ENCODE results near the gene SGTA. TPM values are rescaled to one million over a fixed set of nuclear protein-coding genes. Genes with fewer than 3 reads are reported as not detected.

The SGTA gene
- total and polyA plus RNA-seq, 2 of the 13 experiments (the other 11 are each of a cell fraction or from before 2014, with no cell fraction given) = 43.9 to 47.4 TPM

DNA sequence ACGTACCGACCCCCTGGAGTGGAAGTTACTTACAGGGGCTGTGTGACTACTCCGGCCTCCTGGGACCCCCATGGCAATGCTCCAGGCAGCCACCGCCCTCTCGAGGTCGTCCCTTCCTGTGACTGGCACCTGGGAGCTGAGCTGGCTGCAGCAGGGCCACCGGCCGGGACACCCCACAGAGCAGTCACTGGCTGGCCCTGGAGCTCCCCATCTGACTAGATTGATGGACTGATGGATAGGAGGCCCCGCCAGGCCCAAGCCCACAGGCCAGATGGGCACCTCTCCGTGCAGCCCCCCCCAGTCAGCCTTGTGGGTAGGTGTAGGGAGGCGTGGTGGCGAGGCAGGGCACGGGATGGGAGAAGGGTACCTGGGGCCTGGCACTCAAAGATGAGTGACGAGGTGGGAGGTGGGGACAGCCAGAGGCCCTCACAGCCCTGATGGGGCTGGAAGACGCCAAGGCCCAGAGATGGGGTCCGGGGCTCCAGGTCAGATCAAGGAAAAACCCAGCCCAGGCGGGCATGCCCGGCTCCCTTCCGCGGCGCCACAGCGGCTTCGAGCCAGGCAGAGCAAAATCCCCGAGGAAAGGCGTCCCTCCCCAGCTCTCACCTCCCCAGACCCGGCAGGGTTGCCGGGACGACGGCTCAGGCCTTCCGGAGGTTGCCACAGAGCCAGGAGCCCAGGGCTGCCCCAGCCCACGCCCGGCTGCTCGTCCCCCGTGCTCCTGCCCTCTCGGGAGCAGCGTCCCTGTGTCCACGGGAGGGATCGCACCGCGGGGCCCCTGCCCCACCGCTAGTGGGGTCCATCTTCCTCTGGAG is 51.7 kb downstream of the SGTA start:
- Histone ChIP-seq H4K20me1 (ENCODE audit: insufficient read depth, low read length) (no peaks in the 10 kb centered on the region), H3K4me3 (replicated peaks in 1 of 3; ENCODE audit: insufficient read depth in 1 of 3, low read depth in 2 of 3, low read length in 3 of 3) (no peak overlapping the region), H3K4me1 (ENCODE audit: insufficient read depth, low read length) (peaks cover 7% of the 10 kb centered on the region; the same call in 1 of the 2 replicates), H3K27ac (ENCODE audit: extremely low read length, insufficient read depth, low read length) (no peak overlapping the region), H3K79me2 (ENCODE audit: insufficient read depth, low read length) (no peaks in the 10 kb centered on the region), H2AFZ (ENCODE audit: low read length) (no peak overlapping the region), H3K27me3 (ENCODE audit: control insufficient read depth in 1 of 2, insufficient read depth in 2 of 2, low read length in 2 of 2) (peaks cover 6 to 21% of the 10 kb centered on the region in 2 experiments; a peak in 4 of 5 replicates), H3K9ac (ENCODE audit: insufficient read depth, low read depth, low read length) (no peak overlapping the region), H3K36me3 (replicated peaks in 1 of 2; ENCODE audit: control insufficient read depth in 1 of 2, insufficient read depth in 2 of 2, low read length in 2 of 2) (peaks cover 3 to 22% of the 10 kb centered on the region in 2 experiments; a peak in 3 of 5 replicates), H3K4me2 (ENCODE audit: low read depth, low read length) (no peak overlapping the region), H3K9me3 (ENCODE audit: low read length) (no peaks in the 10 kb centered on the region)
- intact Hi-C loops (cut with micrococcal nuclease; ENCODE audit: unreplicated experiment) = no loop called here
- ATAC-seq = no peak
- POLR2A ChIA-PET = no interaction called here
- FAIRE-seq = no peak
- peak; percentile 28 for TF ChIP-seq AGO2 (optimal IDR thresholded peaks at IDR 0.05; ENCODE audit: low read depth, low read length)
- TF ChIP-seq, protein P1, sequence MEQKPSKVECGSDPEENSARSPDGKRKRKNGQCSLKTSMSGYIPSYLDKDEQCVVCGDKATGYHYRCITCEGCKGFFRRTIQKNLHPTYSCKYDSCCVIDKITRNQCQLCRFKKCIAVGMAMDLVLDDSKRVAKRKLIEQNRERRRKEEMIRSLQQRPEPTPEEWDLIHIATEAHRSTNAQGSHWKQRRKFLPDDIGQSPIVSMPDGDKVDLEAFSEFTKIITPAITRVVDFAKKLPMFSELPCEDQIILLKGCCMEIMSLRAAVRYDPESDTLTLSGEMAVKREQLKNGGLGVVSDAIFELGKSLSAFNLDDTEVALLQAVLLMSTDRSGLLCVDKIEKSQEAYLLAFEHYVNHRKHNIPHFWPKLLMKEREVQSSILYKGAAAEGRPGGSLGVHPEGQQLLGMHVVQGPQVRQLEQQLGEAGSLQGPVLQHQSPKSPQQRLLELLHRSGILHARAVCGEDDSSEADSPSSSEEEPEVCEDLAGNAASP (CRISPR knock-in tag; IDR thresholded peaks at IDR 0.05; ENCODE audit: borderline replicate concordance) = no peak
- in situ Hi-C loops (cut with HindIII; ENCODE audit: extremely low pct_ligation_motif_present, low pct_unique_long_range_greater_than_20kb) = no loop called here
- CTCF ChIA-PET (ENCODE audit: low intra/inter-chr PET ratio, low total read pairs) = no interaction called here
- 94% methylated on average over 20 of the region's 41 CpGs for WGBS (ENCODE audit: low lambda C conversion rate)
- no peak for DNase-seq (ENCODE audit: low spot score)
- BruUV-seq (replicated peaks) = no TSS peak

DNA sequence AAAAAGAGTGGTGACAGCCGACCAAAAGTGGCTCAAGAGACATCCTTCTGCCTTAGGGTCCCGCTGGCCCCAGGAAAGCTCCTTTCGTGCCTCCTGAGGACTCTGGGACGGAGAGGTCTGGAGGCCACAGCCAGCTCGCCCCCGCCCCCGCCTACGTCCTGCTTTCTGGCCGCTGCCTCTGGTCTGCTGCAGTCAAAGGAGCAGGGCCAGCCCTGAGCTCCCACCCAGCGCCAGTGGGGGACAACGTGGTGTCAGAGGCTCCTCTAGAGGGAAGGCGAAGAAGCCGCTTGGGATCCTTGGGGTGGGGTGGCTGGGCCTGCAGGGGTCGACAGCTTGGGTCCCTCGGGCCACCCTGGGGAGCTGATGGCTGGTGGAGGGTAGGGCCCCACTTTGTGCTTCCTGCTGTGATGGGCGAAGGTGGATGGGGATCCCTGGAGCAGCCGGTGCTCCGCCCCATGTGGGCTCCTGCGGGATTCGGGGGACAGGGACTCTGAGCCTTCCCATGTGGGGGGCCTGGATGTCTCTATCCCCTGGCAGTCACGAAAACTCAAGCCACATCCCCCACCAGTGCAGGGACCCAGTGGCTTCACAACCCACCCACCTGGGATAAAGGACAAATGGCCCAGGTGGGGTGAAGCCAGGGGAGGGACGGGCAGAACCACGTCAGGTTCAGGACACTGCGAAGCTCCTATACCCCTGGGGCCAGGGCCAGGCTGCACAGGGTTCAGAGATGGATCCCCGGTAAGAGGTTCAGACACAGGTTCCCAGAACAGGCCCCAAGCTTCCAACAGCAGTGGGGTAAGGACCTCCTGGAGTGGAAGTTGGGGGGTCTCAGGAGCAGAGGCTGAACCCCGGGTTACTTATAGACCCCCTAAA is 52.9 kb downstream of the SGTA start:
- POLR2A ChIA-PET = no interaction called here
- Histone ChIP-seq H2AFZ (ENCODE audit: low read length) (no peak overlapping the region), H3K9me3 (ENCODE audit: low read length) (no peaks in the 10 kb centered on the region), H3K4me2 (ENCODE audit: low read depth, low read length) (no peak overlapping the region), H3K36me3 (replicated peaks in 1 of 2; ENCODE audit: control insufficient read depth in 1 of 2, insufficient read depth in 2 of 2, low read length in 2 of 2) (peaks cover 1 to 12% of the 10 kb centered on the region in 2 experiments; a peak in 2 of 5 replicates), H3K4me3 (replicated peaks in 1 of 3; ENCODE audit: insufficient read depth in 1 of 3, low read depth in 2 of 3, low read length in 3 of 3) (no peak overlapping the region), H3K27me3 (ENCODE audit: control insufficient read depth in 1 of 2, insufficient read depth in 2 of 2, low read length in 2 of 2) (peaks cover 7 to 30% of the 10 kb centered on the region in 2 experiments), H4K20me1 (ENCODE audit: insufficient read depth, low read length) (no peaks in the 10 kb centered on the region), H3K79me2 (ENCODE audit: insufficient read depth, low read length) (no peaks in the 10 kb centered on the region), H3K27ac (ENCODE audit: extremely low read length, insufficient read depth, low read length) (no peak overlapping the region), H3K4me1 (ENCODE audit: insufficient read depth, low read length) (peaks cover 13% of the 10 kb centered on the region; the same call in 1 of the 2 replicates), H3K9ac (ENCODE audit: insufficient read depth, low read depth, low read length) (no peak overlapping the region)
- DNase-seq (ENCODE audit: low spot score) = no peak
- no TSS peak for BruUV-seq (replicated peaks)
- FAIRE-seq = no peak
- CTCF ChIA-PET (ENCODE audit: low intra/inter-chr PET ratio, low total read pairs) = no interaction called here
- WGBS (ENCODE audit: low lambda C conversion rate) = 83% methylated on average over 12 of the region's 26 CpGs
- in situ Hi-C loops (cut with HindIII; ENCODE audit: extremely low pct_ligation_motif_present, low pct_unique_long_range_greater_than_20kb) (no loop called here), intact Hi-C loops (cut with micrococcal nuclease; ENCODE audit: unreplicated experiment) (no loop called here)
- peak; percentile 44 for TF ChIP-seq AGO2 (optimal IDR thresholded peaks at IDR 0.05; ENCODE audit: low read depth, low read length)
- TF ChIP-seq RFX3 (CRISPR knock-in tag; IDR thresholded peaks at IDR 0.05) = no peak
- TF ChIP-seq ZNF329 (CRISPR knock-in tag; IDR thresholded peaks at IDR 0.05; ENCODE audit: low read depth) = no peak
- ATAC-seq = no peak

Data from HepG2 (cell line).